K562 (cell line): ENCODE data around the gene CNNM3. TPM values are rescaled to one million over a fixed set of nuclear protein-coding genes. Genes with fewer than 3 reads are reported as not detected.

Experiments used
- ATF6 ChIP-seq: sonication (generic); formaldehyde crosslinking; IDR thresholded peaks from 2 replicates; pipeline ENCODE4 v1.4.0; 2020; ENCODE audit warnings: mild to moderate bottlenecking, missing genetic modification reagents
- CHCHD3 ChIP-seq: fragments of 250-450 bp; sonication (Bioruptor Pico); IDR thresholded peaks from 2 replicates; pipeline ENCODE4 v2.1.2; 2022; ENCODE audit warnings: mild to moderate bottlenecking
- E4F1 ChIP-seq: fragments of 250-450 bp; sonication (Bioruptor Pico); IDR thresholded peaks from 2 replicates; pipeline ENCODE4 v1.5.0; 2021; ENCODE audit warnings: mild to moderate bottlenecking, borderline replicate concordance
- FOXP4 ChIP-seq: sonication (generic); formaldehyde crosslinking; IDR thresholded peaks from 2 replicates; pipeline ENCODE4 v1.8.0; 2022; ENCODE audit warnings: mild to moderate bottlenecking, missing genetic modification reagents, borderline replicate concordance
- HMG20A ChIP-seq: fragments of 450-650 bp; formaldehyde crosslinking; conservative IDR thresholded peaks from 2 replicates; pipeline ENCODE4 v1.4.0; 2020; ENCODE audit warnings: mild to moderate bottlenecking, mixed read lengths
- HMGN3 ChIP-seq: IDR thresholded peaks from 2 replicates; pipeline ENCODE4 v1.6.1; 2011; ENCODE audit warnings: borderline replicate concordance, low read depth, mild to moderate bottlenecking, mixed read lengths, low read length; ENCODE audit not compliant: insufficient read length; ENCODE audit errors: extremely low read depth
- KDM5B ChIP-seq: fragments of 200-600 bp; sonication (generic); IDR thresholded peaks from 2 replicates; pipeline ENCODE4 v1.6.1; 2012; ENCODE audit warnings: low read depth, mild to moderate bottlenecking, moderate library complexity, low read length, control low read depth, inconsistent platforms; ENCODE audit not compliant: insufficient replicate concordance
- MCM5 ChIP-seq: fragments of 450-650 bp; IDR thresholded peaks from 2 replicates; pipeline ENCODE4 v1.6.1; 2016; ENCODE audit warnings: low read depth
- POLR2G ChIP-seq: fragments of 200-400 bp; formaldehyde crosslinking; IDR thresholded peaks from 2 replicates; pipeline ENCODE4 v1.6.1; 2017; ENCODE audit warnings: low read depth, mild to moderate bottlenecking, antibody characterized with exemption, low read length, moderate library complexity
- RBM17 ChIP-seq: fragments of 200-400 bp; formaldehyde crosslinking; IDR thresholded peaks from 2 replicates; pipeline ENCODE4 v1.6.1; 2017; ENCODE audit warnings: low read depth, mild to moderate bottlenecking, low read length, borderline replicate concordance
- RBM34 ChIP-seq: fragments of 200-400 bp; formaldehyde crosslinking; IDR thresholded peaks from 2 replicates; pipeline ENCODE4 v1.6.1; 2018; ENCODE audit warnings: low read length, borderline replicate concordance; ENCODE audit not compliant: insufficient read depth
- SAFB ChIP-seq: fragments of 200-400 bp; formaldehyde crosslinking; IDR thresholded peaks from 2 replicates; pipeline ENCODE4 v1.6.1; 2017; ENCODE audit warnings: low read depth, low read length, borderline replicate concordance
- SAP30 ChIP-seq: fragments of 200-600 bp; sonication (generic); IDR thresholded peaks from 2 replicates; pipeline ENCODE4 v1.6.1; 2012; ENCODE audit warnings: borderline replicate concordance, low read depth, mild to moderate bottlenecking, moderate library complexity, low read length, control low read depth, inconsistent platforms; ENCODE audit not compliant: insufficient read depth, poor library complexity, severe bottlenecking
- ZFPM2 ChIP-seq: fragments of 250-450 bp; sonication (Bioruptor Pico); IDR thresholded peaks from 2 replicates; pipeline ENCODE4 v1.5.1; 2022; ENCODE audit warnings: mild to moderate bottlenecking
- polyA plus RNA-seq, 8 experiments: library from polyadenylated mRNA; depleted of rRNA in 4 of 8; stranded (reverse) in 5 of 8; unstranded in 3 of 8; fragments of >200 nt; fragmentation: Nextera tagmentation in 2 of 8; fragmentation: Illumina TruSeq in 1 of 8; extraction: Ambion mirVana in 2 of 8; extraction: Trizol in 1 of 8; gene quantifications; 2 replicates each; pipeline versions ENCODE4 v1.2.1 to v1.2.3, GENCODE V29; 2011 to 2014; ENCODE audit warnings: inconsistent platforms in 1 of 8, missing spikeins in 1 of 8
- total RNA-seq, 7 experiments: library from RNA; depleted of rRNA in 6 of 7; stranded (reverse); fragments of >200 nt in 6 of 7; fragmentation: Illumina TruSeq in 2 of 7; extraction: Trizol in 2 of 7; gene quantifications; 2 replicates each; pipeline versions ENCODE4 v1.2.1 to v1.2.3, GENCODE V29; 2011 to 2021; ENCODE audit warnings: low replicate concordance in 1 of 7
- TF ChIP-seq, protein P1 (sequence below), 3 experiments: IDR thresholded peaks in 2 of 3; conservative IDR thresholded peaks in 1 of 3; 2 replicates each; pipeline ENCODE4 v1.5.1; 2011 to 2012; ENCODE audit warnings: low read length in 3 of 3, mild to moderate bottlenecking in 3 of 3, control low read depth in 2 of 3, improper control_type of control experiment in 1 of 3, inconsistent platforms in 1 of 3, low read depth in 1 of 3, mixed read lengths in 1 of 3, moderate library complexity in 1 of 3; ENCODE audit not compliant: insufficient read depth in 2 of 3
- TF ChIP-seq, protein P2 (sequence below): IDR thresholded peaks from 3 replicates; pipeline ENCODE4 v1.6.1; 2011; ENCODE audit warnings: borderline replicate concordance, mild to moderate bottlenecking; ENCODE audit not compliant: insufficient read length, insufficient read depth

CNNM3 gene
- total and polyA plus RNA-seq, 9 of the 15 experiments (the other 6 are each of a cell fraction or from before 2014, with no cell fraction given) = 1.4 to 16.9 (median 6.5) TPM

GRCh38 chr2:96869281-96869821 is 53.3 kb downstream of the CNNM3 start (continued):
- TF ChIP-seq E4F1 (CRISPR knock-in tag) = no peak
- no peak for TF ChIP-seq CHCHD3
- no peak for TF ChIP-seq ZFPM2 (CRISPR knock-in tag)
- TF ChIP-seq HMG20A (CRISPR knock-in tag) = no peak
- no peak for TF ChIP-seq FOXP4 (CRISPR knock-in tag)
- TF ChIP-seq POLR2G = no peak
- TF ChIP-seq RBM34 = no peak
- peak; percentile 8 for TF ChIP-seq KDM5B
- TF ChIP-seq, protein P1, sequence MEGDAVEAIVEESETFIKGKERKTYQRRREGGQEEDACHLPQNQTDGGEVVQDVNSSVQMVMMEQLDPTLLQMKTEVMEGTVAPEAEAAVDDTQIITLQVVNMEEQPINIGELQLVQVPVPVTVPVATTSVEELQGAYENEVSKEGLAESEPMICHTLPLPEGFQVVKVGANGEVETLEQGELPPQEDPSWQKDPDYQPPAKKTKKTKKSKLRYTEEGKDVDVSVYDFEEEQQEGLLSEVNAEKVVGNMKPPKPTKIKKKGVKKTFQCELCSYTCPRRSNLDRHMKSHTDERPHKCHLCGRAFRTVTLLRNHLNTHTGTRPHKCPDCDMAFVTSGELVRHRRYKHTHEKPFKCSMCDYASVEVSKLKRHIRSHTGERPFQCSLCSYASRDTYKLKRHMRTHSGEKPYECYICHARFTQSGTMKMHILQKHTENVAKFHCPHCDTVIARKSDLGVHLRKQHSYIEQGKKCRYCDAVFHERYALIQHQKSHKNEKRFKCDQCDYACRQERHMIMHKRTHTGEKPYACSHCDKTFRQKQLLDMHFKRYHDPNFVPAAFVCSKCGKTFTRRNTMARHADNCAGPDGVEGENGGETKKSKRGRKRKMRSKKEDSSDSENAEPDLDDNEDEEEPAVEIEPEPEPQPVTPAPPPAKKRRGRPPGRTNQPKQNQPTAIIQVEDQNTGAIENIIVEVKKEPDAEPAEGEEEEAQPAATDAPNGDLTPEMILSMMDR (IDR thresholded peaks at IDR 0.05 in 2 of 3, conservative IDR thresholded peaks at IDR 0.05 in 1 of 3; ENCODE audit: insufficient read depth in 2 of 3, low read depth in 1 of 3, low read length in 3 of 3) = no peak
- no peak for TF ChIP-seq SAP30
- TF ChIP-seq SAFB = 0 out of 2 replicates have a peak, but pooled peaks have one; percentile 8
- TF ChIP-seq, protein P2, sequence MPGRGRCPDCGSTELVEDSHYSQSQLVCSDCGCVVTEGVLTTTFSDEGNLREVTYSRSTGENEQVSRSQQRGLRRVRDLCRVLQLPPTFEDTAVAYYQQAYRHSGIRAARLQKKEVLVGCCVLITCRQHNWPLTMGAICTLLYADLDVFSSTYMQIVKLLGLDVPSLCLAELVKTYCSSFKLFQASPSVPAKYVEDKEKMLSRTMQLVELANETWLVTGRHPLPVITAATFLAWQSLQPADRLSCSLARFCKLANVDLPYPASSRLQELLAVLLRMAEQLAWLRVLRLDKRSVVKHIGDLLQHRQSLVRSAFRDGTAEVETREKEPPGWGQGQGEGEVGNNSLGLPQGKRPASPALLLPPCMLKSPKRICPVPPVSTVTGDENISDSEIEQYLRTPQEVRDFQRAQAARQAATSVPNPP = no peak
- peak; percentile 21 for TF ChIP-seq HMGN3
- no peak for TF ChIP-seq ATF6 (CRISPR knock-in tag)
- no peak for TF ChIP-seq MCM5
- no peak for TF ChIP-seq RBM17
